ENCODE data around the gene LCP1.

LCP1 gene

DNA sequence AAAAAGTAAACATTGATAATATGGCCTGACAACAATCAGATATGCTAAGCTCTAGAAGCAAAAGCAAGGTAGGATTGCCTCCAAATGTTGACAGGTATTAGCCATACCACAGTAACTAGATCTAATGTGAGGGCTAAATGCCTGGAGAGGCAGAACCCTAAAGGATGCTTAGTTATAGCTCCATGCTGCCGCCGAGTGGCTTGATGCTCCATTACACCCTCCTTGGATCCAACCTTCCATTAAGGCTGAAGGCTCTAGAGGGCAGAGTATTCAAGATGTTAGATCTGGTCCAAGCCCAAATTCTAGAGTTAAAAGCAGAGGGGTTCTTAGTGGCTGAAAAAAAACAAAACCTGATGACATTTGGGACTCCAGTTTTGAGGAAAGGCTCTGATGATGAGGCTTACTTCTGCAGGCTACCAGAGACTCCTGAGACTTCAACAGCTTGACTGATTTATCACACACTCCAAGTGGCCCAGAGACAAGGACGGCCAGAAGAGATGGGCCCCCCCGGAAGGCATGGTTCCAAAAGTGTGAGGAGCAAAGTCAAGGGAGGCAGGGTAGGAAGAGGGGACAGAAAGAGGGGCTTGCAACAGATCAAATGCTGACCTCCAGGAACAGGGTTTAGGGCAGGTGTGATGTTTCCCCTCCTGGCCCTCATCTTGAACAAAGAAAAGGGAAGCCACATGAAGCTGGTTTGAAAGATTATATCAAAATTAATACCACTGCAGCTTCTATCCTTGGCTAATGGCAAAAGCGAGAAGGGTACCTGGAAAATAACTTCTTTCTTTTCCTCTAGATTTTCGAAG is 55.2 kb downstream of the LCP1 start:
- peak; percentile 55 for DNase-seq

DNA sequence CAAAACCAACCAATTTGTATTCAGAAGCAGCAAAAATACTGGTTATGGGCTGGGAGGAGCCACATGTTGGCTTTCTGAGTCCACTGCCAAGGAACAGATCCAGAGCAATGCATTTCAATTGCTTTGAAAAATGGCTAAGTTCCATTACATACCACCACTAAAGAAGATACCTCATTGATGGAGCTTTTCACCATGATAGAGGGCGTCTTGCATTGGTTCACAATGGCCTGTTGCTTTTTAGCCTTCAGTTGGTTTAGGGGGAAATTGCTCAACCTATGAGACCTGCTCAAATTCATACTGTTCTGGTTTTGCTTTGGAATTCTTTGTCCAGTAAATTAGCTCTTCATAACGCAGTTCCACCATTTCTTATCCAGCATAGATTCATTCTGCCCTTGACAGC is 55.9 kb downstream of the LCP1 start:
- DNase-seq: no peak

DNA sequence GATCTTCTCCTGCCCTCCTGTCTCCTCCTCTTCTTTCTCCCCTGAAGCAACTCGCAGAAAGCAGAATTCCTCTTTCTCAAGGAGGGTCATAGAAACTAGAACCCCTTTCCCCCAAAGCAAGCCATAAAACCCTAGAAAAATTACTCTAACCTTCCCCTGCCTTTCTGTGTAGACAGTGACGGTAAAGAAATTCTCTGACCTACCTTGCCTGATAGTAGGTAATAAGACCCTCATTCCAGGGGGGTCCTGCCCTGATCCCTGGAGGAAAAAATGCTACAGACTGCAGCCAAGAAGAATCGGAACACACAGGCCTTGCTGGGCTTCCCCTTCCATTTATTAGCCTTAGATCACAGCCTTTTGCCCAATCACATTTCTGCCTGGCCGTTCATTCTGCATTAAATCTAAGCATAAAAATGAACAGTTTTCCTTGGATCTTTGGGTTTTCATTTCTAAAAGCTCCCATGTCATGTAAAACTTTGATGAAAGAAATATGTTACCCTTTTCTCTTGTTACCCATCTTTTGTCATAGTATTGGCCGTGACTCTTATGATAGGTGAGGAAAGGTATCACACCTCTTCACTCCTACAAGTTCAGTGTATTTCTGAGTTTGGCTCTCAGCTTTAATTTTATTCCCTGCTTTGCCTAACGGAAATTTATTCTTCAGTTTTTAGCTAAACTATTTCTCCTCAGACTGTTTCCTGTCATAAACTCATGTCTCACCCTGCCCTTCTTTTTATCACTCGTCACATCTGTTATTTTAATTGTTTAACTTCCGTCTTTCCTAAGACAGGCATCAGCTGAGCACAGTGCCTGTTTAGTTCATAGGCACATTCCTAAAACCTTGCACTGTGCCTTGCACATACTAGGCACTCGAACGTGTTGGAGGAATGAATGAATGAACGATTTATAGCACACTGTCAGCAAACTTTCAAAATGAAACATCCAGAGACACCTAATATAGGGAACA is 56.7 kb downstream of the LCP1 start:
- no peak for DNase-seq

DNA sequence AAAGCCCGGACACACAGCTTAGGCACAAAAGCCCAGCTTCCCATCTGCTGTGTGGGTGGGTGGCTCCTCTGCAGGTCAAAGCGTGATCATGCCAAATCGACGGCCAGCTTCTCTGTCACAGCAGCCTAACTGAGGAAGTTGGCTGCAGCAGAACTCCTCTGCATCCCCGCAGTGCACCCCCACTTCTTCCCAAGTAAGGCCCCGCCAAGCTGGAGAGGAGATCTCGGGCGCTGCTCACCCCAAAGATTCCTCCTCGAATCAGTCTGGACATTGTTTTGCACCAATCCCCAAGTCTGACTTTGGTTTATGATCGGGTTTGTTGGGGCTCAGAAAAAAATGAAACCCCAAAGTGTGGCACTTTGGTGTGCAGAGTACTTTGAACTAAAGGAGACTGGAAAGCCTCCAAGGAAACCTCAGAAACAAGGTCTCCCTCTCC is 57.4 kb downstream of the LCP1 start:
- DNase-seq: no peak

DNA sequence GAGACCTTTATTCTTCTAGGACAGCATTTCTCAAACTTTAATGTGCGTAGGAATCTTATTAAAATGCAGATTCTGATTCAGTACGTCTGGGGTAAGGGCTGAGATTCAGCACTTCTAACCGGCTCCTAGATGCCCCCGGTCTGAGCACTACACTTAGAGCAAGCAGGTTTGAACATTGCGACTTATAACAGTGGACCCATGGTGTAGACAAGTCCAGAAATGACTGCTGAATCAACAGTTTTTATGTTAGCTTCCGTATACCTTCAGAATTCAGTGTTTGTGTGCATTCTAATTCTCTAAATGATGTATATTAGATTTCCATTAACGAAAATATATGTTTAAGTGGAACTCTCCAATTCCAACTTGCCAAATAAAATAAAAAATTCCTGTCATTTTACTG is 59.7 kb downstream of the LCP1 start:
- no peak for DNase-seq

DNA sequence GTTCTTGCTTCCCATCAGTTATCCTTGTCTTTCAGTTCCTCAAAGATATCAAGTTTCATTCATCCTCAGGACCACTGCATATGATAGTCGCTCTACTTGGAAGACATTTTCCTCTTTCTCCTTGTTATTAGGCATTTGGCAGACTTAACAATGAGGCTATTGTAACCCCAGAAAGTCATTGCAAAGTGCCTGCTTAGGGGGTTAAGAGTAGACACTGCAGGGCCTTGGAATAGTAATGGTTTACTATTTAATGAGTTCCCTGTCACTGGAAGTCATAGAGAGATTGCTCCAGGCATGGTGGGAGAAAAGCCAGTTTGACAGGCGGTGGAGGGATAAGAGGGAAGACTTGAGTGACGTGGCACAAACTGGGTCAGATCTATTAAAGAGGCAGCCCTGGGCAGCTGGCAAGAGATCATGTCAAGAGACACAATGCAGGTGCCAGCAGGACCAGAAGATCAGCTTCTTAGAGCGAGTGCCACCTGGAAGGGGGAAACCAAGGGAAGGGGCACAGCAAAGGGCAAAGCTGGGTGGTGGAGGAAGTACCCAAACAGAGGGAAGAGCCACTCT is 60.3 kb downstream of the LCP1 start:
- DNase-seq: no peak

DNA sequence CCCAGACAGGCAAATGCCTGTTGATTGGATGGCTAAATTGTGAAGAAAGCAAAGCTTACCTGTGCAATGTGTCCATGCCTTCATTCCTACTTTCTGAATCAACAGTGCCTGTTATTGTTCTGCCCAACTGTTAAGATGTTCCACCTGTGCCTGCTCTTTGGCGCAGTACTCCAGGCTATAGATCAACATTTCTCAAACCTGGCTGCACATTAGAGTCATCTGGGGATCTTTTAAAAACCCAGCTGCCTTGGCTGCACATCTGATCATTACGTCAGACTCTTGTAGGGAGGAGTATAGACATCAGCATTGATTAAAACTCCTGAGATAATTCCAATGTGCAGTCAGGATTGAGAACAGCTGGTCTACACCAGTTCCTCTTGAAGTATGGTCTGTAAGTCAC is 60.9 kb downstream of the LCP1 start:
- no peak for DNase-seq

DNA sequence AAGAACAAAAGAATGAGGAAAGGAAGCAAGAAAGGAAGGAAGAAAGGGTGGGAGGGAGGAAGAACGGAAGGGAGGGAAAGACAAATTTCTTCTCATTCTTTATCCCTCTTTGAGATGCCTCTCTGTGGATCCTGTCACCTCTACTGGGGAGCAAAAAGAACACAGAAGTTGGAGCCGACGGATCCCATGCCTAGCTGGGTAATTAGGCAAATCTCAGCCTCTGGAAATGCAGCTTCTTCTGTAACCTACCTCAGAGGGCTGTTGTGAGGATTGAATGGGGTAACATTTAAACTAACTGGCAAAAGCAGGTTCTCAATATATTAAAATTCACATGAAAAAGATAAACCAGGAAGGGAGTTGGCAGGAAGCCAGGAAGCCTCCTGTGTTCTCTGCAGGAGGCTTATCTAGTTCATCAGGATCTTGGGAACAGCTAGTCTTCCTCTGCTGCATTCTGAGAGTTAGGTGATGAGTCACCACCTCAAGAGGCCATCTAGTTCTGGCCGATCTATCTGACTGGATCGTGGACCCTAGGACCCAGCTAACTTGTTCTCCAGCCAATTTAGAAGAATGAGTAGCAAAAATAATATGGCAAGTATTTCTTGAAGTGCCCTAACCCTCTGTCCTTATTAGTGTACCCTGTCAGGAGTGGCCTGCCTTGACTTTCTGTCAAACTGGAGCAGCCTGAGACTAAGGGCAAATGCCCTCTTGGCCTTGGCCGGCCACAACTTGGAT is 61.9 kb downstream of the LCP1 start:
- no peak for DNase-seq

DNA sequence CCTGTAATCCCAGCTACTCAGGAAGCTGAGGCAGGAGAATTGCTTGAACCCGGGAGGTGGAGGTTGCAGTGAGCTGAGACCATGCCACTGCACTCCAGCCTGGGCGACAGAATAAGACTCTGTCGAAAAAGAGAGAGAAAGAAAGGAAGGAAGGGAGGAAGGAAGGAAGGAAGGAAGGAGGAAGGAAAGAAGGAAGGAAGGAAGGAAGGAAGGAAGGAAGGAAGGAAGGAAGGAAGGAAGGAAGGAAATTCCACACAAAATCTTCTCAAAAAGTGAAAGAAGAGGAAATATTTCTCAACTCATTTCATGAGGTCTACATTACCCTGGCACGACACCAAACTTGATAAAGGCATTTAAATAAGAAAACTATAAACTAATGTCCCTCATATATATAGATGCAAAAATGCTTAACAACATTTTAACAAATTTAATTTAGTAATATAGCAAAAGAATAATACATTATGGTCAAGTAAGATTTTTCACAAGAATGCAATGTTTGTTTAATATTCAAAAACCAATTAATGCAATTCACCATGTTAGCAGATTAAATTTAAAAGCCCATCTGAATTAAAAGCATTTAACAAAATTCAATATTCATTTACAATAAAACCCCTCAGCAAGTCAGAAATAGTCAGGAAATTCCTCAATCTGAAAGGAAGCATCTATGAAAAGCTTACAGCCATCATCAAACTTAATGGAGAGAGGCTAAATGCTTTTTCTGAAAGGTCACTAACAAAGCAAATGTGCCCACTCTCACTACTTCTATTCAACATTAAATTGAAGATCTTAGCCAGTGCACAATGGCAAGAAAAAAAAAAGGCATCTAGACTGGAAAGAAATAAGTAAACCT is 65.1 kb downstream of the LCP1 start:
- no peak for DNase-seq

DNA sequence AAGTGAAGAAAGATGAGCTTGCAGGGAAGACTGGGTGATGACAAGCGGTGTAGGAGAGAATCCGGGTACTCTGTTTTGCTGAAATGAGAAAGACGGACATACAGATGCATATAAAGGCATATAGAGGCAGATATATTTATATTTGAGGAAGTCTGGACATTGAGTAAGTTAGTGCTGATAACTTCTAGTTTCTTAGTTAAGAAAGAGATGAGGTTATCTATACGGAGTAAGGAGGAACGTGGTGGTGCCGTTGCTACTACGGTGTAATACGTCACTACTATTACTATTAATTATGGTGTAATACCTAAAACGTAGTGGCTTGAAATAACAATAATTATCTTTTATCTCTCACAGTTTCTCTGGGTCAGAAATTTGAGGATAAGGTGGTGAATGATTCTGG is 67.4 kb downstream of the LCP1 start:
- no peak for DNase-seq

DNA sequence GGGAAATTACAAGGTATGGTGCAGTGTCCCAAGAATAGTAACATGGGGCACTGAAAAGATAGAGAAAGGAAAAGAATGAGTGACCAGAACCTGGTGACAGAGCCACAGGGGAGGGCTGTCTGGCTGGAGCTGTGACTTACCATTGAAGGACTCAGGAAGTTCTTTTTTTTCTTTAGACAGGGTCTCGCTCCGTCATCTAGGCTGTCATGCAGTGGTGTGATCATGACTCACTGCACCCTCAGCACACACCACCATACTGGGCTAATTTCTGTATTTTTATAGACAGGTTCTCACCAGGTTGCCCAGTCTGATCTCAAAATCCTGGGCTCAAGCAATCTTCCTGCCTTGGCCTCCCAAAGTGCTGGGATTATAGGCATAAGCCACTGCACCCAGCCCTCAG is 68.4 kb downstream of the LCP1 start:
- no peak for DNase-seq

DNA sequence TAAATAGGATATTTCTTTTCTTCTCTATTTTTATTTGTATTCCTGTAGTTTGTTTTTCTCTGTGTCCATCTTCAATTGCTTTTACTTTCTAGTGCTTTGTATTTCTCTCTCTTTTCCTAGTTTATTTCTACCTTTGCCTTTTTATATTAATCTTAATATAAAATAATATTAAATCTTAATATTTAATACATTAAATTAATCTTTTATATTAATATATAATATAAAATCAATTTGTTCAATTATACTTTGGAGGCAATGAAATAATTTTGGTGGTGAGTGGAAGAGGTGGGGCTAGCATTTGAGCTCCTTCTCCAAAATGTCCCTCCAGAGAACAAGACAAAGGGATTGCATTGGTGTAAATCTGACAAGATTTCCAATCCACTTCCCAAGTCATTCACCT is 70.8 kb downstream of the LCP1 start:
- DNase-seq: no peak

DNA sequence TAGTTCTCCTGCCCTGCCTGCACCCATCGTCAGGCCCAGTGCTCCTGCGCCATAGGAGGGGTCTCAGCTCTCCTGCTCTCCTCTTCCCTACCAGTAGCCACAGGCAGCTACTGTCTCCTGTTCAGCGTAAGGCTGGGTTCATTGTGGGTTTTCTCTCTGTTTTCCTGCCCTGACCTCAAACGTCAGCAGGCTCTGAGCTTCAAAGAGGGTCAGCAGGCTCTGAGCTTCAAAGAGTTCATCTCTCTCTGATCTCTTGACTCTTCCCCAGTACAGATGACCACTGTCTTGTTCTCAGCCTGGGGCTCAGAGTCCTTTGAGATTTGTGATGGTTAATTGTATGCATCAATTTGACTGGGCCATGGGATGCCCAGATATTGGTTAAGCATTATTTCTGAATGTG is 72.5 kb downstream of the LCP1 start:
- DNase-seq: no peak

DNA sequence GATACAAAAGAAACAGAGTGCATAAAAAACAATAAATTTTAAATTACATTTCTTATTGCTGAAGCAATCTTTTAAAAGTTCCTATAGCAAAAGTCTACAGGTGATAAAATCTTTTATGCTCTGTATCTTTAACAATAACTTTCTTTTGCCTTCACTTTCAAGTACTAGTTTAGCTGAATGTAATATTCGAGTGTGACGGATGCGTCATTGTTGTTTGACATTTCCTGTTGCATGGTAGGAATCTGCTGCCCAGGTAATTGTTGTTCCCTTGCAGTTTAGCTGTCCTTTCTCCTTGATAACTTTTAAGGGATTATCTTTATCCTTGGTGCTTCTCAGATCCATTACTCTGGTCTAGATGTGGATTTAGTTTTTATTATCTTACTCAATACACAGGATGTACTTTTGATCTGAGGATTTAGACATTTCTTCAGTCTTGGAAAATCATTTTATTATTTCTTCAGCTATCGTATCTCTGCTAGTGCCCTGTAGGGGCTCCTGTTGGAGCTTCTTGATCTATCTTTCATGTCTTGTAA is 75.1 kb downstream of the LCP1 start:
- DNase-seq: no peak

DNA sequence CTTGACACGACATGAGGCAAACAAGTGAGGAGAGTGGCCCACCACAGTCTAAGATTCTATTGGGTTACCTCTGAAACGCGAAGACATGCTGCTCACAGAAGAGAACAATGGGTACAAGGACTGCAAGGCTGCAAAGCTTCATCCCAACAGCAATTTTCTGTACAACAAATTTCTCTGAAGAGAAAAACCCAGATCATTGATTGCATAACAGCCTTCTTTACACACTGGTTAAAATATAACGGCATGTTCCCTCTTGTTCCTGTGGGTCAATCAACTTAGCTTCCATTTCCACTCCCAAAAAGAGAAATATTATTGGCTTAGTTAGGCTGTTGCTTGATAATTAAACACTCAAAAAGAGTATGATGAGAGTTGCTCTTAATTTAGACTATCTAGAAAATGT is 77.1 kb downstream of the LCP1 start, which contains the start of gene CPB2:
Gene CPB2, minus strand, starts transcription at position 166 of the 400 bp plus-strand sequence. Its CDS starts 24 bp downstream, at position 142.
- DNase-seq: no peak

DNA sequence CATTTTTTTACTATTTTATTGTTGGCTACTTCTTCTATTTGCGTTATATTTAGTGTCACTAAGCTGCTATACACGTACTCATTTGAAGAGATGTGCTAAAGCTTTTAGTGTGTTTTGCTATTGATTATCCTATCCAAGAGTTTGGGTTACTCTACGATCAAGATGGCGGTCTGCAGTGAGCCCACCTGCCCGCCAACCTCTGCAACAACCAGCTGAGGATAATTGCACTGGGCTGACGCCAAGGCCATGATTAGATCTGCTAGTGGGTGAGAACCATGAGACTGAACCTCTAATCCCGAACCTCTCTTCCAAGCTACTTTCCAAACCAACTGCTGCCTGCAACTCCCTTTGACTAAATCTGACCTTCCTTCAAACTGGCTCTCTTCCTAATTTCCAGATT is 78.9 kb downstream of the LCP1 start:
- DNase-seq: no peak

DNA sequence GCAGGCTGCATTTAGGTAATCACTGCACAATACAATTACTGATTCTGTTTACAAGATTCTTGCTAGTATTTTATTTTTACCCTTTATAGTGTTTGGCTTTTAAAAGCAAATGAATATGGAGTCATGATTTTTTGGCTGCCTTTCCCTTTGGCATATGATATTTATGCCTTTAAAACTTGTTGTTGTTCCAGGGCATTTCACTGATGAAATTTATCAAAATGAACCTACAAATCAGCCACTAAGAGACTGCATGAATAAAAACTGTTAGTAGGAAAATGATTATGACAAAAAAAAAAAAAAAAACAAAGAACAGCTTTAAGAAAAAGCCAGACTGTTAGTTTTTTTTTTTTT is 79.7 kb downstream of the LCP1 start:
- DNase-seq: no peak

DNA sequence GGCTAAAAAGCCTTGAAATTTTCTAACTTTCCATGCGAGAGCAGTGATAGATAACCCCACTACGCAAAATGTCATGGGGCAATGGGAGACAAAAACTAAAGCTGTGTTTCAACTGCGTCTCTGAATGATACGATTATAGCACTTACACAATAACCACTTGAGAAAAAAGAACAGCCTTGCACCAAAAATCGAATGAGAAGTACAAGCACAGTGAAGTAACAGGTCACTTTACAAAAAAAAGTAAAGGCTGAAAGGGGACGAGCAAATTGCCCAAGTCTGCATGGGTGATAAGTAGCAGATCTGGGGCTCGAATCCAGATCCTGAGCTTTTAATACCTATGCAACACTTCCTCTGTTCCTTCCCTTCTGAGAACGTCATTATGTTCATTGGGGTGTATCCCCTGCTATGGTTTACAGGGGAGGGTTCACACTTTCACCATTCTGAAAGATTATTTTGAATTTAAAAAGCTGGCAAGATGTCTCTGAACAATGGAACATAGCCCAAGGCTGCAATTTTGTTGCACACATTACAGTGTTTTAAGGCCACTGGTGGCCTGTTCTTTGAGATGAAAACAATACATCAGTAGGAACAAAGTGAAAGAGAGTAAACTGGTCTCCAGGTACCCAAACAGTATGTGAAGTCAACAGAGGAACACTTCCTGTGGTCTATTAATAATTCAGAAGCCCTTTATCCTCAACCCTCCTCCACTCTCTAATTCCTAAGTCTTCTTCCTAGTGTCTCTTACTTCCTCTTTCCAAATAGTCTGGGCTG is 80.3 kb downstream of the LCP1 start:
- DNase-seq: no peak

DNA sequence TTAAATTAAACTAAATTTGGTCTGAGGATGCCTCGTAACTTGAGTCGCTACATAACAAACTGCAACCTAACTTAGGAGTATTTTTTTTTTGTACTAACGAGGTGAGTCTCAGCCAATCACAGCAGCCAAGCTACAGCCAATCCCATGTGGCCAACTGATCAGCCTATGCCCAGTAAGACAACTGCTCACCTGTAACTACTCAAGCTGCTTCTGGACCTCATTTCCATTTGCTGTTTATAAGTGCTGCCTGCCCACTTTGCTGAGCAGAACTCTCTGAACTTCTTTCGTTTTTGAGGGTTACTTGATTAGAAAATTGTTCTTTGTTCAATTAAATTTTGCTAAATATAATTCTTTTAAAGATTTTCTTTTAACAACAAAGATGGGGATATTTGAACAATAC is 81.0 kb downstream of the LCP1 start:
- DNase-seq: no peak

DNA sequence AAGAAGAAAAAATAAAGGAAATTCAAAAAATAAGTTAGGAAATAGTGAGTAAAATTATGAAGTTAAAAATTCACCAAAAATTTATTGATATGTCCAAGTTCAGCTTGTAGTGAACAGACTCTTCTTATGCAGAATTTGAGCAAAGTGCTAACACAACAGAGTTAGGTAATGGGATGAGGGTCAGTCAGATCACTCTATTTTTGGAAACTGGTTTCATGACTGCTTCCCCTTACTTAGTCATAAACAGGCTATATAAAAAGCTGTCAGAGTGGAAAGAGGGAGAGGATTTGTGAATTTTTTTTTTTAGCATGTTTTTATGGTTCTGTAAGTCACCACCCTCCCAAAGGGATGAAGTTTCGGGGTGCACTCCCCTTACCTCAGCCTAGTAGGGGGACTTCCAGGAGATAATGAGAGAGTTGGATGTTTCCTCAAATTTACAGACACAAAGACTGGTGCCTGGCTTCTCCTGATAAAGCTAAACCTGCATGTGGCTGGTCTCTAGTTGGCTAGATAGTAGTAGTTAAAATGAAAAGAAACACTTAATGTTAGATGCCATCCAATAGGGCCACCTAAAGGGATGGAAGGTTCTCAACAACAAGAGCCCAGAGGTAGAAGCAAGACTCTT is 81.7 kb downstream of the LCP1 start:
- DNase-seq: no peak
